Esophagus squamous epithelium (tissue), 4 donors: Measurements from ENCODE around the gene KLHDC8B.
A peak's percentile ranks its signal among the peaks of the same experiment; 100 is the strongest.

ENCODE experiments used
- POLR2A ChIP-seq, 4 donors: fragments of 450-650 bp; IDR thresholded peaks; one replicate each; pipeline ENCODE4 v1.6.1; 2017; ENCODE audit warnings: antibody characterized with exemption in 4 of 4, mild to moderate bottlenecking in 4 of 4, moderate library complexity in 3 of 4
- TF ChIP-seq, protein P1 (sequence below), 6 experiments: fragments of 450-650 bp in 4 of 6; fragments of 200-600 bp in 2 of 6; sonication (generic) in 2 of 6; IDR thresholded peaks; one replicate each; pipeline ENCODE4 v1.5.1; 2016 to 2019; ENCODE audit warnings: antibody characterized with exemption in 6 of 6, mild to moderate bottlenecking in 4 of 6, moderate library complexity in 4 of 6

DNA sequence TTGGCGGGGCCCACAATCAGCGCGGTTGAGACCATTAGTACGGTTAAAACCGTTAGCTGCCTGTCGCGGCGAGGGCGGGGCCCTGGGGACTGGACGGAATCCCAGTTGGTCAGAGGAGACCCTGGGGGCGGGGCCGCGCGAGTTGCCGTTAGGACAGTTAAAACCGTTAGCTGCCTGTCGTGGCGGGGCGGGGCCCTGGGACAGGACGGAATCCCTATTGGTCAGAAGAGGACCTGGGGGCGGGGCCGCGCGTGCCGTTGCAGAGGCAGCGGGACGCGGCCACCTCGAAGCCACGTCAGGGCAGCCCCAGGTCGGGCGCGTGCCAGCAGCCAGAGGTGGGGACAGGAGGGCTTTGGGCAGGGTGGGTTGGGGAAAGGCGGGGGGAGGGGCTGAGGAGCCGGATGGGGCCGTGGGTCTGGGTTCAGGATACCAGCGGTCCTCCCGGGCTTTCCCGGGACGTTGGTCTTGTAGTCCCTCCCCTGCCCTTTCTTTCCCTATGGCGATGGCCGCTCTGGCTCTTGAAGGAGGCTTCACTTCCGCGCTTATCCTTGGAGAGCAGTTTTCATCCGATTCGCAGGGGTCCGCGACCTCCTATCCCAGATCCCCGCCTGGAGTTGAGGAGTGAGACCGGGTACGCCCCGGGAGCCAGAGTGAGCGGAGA lies 28.0 kb downstream of the KLHDC8B start:
- TF ChIP-seq, protein P1, sequence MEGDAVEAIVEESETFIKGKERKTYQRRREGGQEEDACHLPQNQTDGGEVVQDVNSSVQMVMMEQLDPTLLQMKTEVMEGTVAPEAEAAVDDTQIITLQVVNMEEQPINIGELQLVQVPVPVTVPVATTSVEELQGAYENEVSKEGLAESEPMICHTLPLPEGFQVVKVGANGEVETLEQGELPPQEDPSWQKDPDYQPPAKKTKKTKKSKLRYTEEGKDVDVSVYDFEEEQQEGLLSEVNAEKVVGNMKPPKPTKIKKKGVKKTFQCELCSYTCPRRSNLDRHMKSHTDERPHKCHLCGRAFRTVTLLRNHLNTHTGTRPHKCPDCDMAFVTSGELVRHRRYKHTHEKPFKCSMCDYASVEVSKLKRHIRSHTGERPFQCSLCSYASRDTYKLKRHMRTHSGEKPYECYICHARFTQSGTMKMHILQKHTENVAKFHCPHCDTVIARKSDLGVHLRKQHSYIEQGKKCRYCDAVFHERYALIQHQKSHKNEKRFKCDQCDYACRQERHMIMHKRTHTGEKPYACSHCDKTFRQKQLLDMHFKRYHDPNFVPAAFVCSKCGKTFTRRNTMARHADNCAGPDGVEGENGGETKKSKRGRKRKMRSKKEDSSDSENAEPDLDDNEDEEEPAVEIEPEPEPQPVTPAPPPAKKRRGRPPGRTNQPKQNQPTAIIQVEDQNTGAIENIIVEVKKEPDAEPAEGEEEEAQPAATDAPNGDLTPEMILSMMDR (IDR thresholded peaks at IDR 0.05) = no peak
- TF ChIP-seq POLR2A (IDR thresholded peaks at IDR 0.05) = peak in 1 of 4 donors; percentile 11
